K562 (cell line): ENCODE results near the gene CCDC9. TPM values are rescaled to one million over a fixed set of nuclear protein-coding genes. Genes with fewer than 3 reads are reported as not detected.

Experiments used
- ARID3A ChIP-seq: IDR thresholded peaks from 2 replicates; pipeline ENCODE4 v1.6.1; 2012; ENCODE audit warnings: low read depth, low read length, improper control_type of control experiment, borderline replicate concordance
- ATF6 ChIP-seq: sonication (generic); formaldehyde crosslinking; IDR thresholded peaks from 2 replicates; pipeline ENCODE4 v1.4.0; 2020; ENCODE audit warnings: mild to moderate bottlenecking, missing genetic modification reagents
- DEAF1 ChIP-seq: fragments of 450-650 bp; formaldehyde crosslinking; IDR thresholded peaks from 2 replicates; pipeline ENCODE4 v1.4.0; 2020; ENCODE audit warnings: mild to moderate bottlenecking, moderate library complexity
- DLX4 ChIP-seq: fragments of 250-450 bp; sonication (Bioruptor Pico); IDR thresholded peaks from 2 replicates; pipeline ENCODE4 v1.6.1; 2021; ENCODE audit warnings: mild to moderate bottlenecking
- EP300 ChIP-seq: IDR thresholded peaks from 2 replicates; pipeline ENCODE4 v1.6.1; 2012; ENCODE audit warnings: low read length, improper control_type of control experiment
- GABPB2 ChIP-seq: fragments of 250-450 bp; sonication (Bioruptor Pico); conservative IDR thresholded peaks from 2 replicates; pipeline ENCODE4 v1.5.1; 2021; ENCODE audit warnings: mild to moderate bottlenecking
- GATA2 ChIP-seq: sonication (generic); formaldehyde crosslinking; IDR thresholded peaks from 2 replicates; pipeline ENCODE4 v1.4.0; 2020; ENCODE audit warnings: mild to moderate bottlenecking, missing genetic modification reagents
- ILF3 ChIP-seq: fragments of 450-650 bp; IDR thresholded peaks from 2 replicates; pipeline ENCODE4 v1.6.1; 2018; ENCODE audit warnings: antibody characterized with exemption, mild to moderate bottlenecking, moderate library complexity, borderline replicate concordance
- KLF16 ChIP-seq: IDR thresholded peaks from 2 replicates; pipeline ENCODE4 v1.6.1; 2016; ENCODE audit warnings: antibody characterized with exemption
- MTF1 ChIP-seq: fragments of 250-450 bp; sonication (Bioruptor Pico); IDR thresholded peaks from 2 replicates; pipeline ENCODE4 v1.9.0; 2021; ENCODE audit warnings: moderate library complexity, mild to moderate bottlenecking, inconsistent platforms, borderline replicate concordance
- PPARD ChIP-seq: fragments of 250-450 bp; sonication (Bioruptor Pico); IDR thresholded peaks from 2 replicates; pipeline ENCODE4 v1.8.0; 2022; ENCODE audit warnings: inconsistent platforms, mild to moderate bottlenecking, moderate library complexity
- PRPF4 ChIP-seq: fragments of 200-400 bp; formaldehyde crosslinking; IDR thresholded peaks from one replicate; pipeline ENCODE4 v1.6.1; 2017; ENCODE audit warnings: low read length, low read depth, mild to moderate bottlenecking; ENCODE audit not compliant: insufficient read depth, poor library complexity, severe bottlenecking
- SETDB1 ChIP-seq: IDR thresholded peaks from one replicate; pipeline ENCODE4 v1.6.1; 2012; ENCODE audit warnings: low read length, control low read depth, inconsistent platforms
- SIX5 ChIP-seq, 2 experiments: IDR thresholded peaks; 2 replicates each; pipeline ENCODE4 v1.6.1; 2011; ENCODE audit warnings: low read length in 2 of 2, borderline replicate concordance in 1 of 2, low read depth in 1 of 2, mild to moderate bottlenecking in 1 of 2, moderate library complexity in 1 of 2; ENCODE audit not compliant: insufficient read depth in 1 of 2
- SMC3 ChIP-seq: conservative IDR thresholded peaks from 2 replicates; pipeline ENCODE4 v1.6.1; 2011; ENCODE audit warnings: low read depth, low read length, improper control_type of control experiment; ENCODE audit not compliant: insufficient read depth
- SNRNP70 ChIP-seq: fragments of 200-400 bp; formaldehyde crosslinking; optimal IDR thresholded peaks from 2 replicates; pipeline ENCODE3; 2017; ENCODE audit warnings: low read depth, low read length
- TAF1 ChIP-seq: IDR thresholded peaks from 2 replicates; pipeline ENCODE4 v1.6.1; 2011; ENCODE audit warnings: mild to moderate bottlenecking, low read length, moderate library complexity; ENCODE audit not compliant: insufficient read depth, control insufficient read depth, severe bottlenecking; ENCODE audit errors: extremely low read depth
- TCF15 ChIP-seq: fragments of 250-450 bp; sonication (Bioruptor Pico); IDR thresholded peaks from 2 replicates; pipeline ENCODE4 v1.8.0; 2022; ENCODE audit warnings: moderate library complexity, mild to moderate bottlenecking, inconsistent platforms
- ZFP1 ChIP-seq: fragments of 450-650 bp; formaldehyde crosslinking; IDR thresholded peaks from 2 replicates; pipeline ENCODE4 v1.4.0; 2020; ENCODE audit warnings: mild to moderate bottlenecking, mixed read lengths
- ZNF766 ChIP-seq: fragments of 200-800 bp; sonication (Bioruptor generic); conservative IDR thresholded peaks from 2 replicates; pipeline ENCODE4 v1.6.1; 2016; ENCODE audit warnings: missing genetic modification characterization, missing compliant biosample characterization
- polyA plus RNA-seq, 8 experiments: library from polyadenylated mRNA; depleted of rRNA in 4 of 8; stranded (reverse) in 5 of 8; unstranded in 3 of 8; fragments of >200 nt; fragmentation: Nextera tagmentation in 2 of 8; fragmentation: Illumina TruSeq in 1 of 8; extraction: Ambion mirVana in 2 of 8; extraction: Trizol in 1 of 8; gene quantifications; 2 replicates each; pipeline versions ENCODE4 v1.2.1 to v1.2.3, GENCODE V29; 2011 to 2014; ENCODE audit warnings: inconsistent platforms in 1 of 8, missing spikeins in 1 of 8
- total RNA-seq, 7 experiments: library from RNA; depleted of rRNA in 6 of 7; stranded (reverse); fragments of >200 nt in 6 of 7; fragmentation: Illumina TruSeq in 2 of 7; extraction: Trizol in 2 of 7; gene quantifications; 2 replicates each; pipeline versions ENCODE4 v1.2.1 to v1.2.3, GENCODE V29; 2011 to 2021; ENCODE audit warnings: low replicate concordance in 1 of 7

Gene CCDC9
- total and polyA plus RNA-seq, 9 of the 15 experiments (the other 6 are each of a cell fraction or from before 2014, with no cell fraction given), result 0.23 to 38.6 (median 8.4) TPM

GRCh38 chr19:47227352-47228167 is 28.8 kb upstream of the CCDC9 start (continued):
- no peak for TF ChIP-seq SIX5 (IDR thresholded peaks at IDR 0.05; ENCODE audit: borderline replicate concordance in 1 of 2, insufficient read depth in 1 of 2, low read depth in 1 of 2, low read length in 2 of 2)
- no peak; the same call in 1 of the 2 replicates for TF ChIP-seq KLF16
- no peak for TF ChIP-seq MTF1
- TF ChIP-seq ATF6 (CRISPR knock-in tag), result 0 out of 2 replicates have a peak, but pooled peaks have one; percentile 53
- TF ChIP-seq DLX4, result no peak
- no peak; the same call in 1 of the 2 replicates for TF ChIP-seq ILF3
- TF ChIP-seq PRPF4, result peak; percentile 84
- peak; percentile 44; the same call in 1 of the 2 replicates for TF ChIP-seq ZNF766 (CRISPR knock-in tag)
- no peak for TF ChIP-seq ARID3A
- no peak for TF ChIP-seq PPARD (CRISPR knock-in tag)
- no peak for TF ChIP-seq SMC3
- TF ChIP-seq SNRNP70, result no peak
- TF ChIP-seq TCF15, result no peak
- TF ChIP-seq DEAF1 (CRISPR knock-in tag), result 0 out of 2 replicates have a peak, but pooled peaks have one; percentile 6
- no peak for TF ChIP-seq GATA2
- TF ChIP-seq SETDB1, result no peak
- peak; percentile 62 for TF ChIP-seq TAF1
- peak; percentile 54 for TF ChIP-seq EP300
- TF ChIP-seq GABPB2 (CRISPR knock-in tag), result no peak
- no peak for TF ChIP-seq ZFP1
